HG03378 (cell line): ENCODE data around the gene PPM1D.
"Not testable (repeated sequence)": the region's sequence is repeated elsewhere in the genome, so short reads cannot be mapped to it uniquely, and the experiment has no call there.

Experiments
- ATAC-seq: cut with Tn5 transposase; IDR thresholded peaks from one replicate; pipeline ENCODE4 v1.9.1; 2021; ENCODE audit warnings: mild to moderate bottlenecking, moderate library complexity; ENCODE audit not compliant: unreplicated experiment

The PPM1D gene

DNA sequence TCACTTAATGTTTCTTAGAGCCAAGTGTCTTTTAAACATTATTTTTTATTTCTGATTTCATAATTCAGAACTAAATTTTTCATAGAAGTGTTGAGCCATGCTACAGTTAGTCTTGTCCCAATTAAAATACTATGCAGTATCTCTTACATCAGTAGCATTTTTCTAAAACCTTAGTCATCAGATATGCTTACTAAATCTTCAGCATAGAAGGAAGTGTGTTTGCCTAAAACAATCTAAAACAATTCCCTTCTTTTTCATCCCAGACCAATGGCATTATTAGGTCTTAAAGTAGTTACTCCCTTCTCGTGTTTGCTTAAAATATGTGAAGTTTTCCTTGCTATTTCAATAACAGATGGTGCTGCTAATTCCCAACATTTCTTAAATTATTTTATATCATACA lies 64.0 kb downstream of the PPM1D start:
- ATAC-seq: no peak

DNA sequence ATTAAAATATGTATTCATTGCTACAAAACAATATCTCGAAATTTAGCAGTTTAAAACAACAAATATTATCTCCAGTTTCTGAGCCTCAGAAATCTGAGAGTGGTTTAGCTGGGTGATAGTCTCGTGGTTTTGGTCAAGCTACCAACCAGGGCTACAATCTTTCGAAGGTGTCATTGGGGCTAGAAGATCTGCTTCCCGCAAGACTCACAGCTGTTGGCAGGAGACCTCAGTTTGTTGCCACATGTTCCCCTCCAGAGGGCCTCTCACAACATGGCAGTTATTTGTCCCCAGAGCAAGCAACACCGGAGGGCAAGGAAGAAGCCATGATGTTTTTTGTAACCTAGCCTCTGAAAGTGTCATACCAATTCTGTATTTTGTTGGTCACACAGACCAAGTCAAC lies 65.6 kb downstream of the PPM1D start:
- no peak for ATAC-seq

DNA sequence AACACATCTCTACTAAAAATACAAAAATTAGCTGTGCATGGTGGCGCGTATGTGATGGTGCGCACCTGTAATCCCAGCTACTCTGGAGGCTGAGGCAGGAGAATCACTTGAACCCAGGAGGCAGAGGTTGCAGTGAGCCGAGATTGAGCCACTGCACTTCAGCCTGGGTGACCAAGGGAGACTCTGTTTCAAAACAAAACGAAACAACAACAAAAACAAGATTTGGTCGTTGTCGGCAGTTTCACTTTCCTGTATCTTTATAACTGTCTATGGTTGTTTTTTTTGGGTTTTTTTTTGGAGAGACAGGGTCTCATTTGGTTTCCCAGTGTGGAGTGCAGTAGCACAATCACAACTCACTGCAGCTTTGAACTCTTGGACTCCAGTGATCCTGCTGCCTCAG lies 68.7 kb downstream of the PPM1D start:
- ATAC-seq: not testable (repeated sequence)

DNA sequence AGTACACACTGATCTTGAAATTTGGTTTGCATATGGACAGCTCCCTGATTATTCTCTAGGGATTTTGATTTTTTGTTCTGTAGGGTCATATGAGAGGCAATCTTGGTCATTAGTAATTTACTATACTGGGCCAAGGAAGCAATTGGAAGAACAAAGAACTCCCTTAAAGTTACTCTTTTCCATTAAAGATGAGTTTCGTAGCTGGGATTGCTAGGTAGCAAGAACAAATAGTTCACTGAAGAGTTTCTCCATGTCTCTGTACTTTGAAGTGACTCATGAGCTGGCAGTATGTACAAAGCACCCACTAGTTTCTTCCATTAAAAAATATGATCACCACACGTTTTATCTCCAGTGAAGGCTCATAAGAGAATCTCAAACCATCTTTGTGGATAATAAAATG lies 71.5 kb downstream of the PPM1D start:
- ATAC-seq: no peak

DNA sequence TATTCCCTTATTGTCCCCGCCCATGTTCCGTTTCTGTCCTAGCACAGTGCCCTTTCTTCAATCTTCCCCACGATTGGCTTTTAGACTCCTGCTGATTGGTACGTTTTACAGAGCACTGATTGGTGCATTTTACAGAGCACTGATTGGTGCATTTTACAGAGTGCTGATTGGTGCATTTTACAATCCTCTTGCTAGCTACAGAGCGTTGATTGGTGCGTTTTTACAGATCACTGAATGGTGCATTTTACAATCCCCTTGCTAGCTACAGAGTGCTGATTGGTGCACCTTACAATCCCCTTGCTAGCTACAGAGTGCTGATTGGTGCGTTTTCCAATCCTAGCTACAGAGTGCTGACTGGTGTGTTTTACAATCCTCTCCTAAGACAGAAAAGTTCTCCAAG lies 74.6 kb downstream of the PPM1D start:
- ATAC-seq: not testable (repeated sequence)

DNA sequence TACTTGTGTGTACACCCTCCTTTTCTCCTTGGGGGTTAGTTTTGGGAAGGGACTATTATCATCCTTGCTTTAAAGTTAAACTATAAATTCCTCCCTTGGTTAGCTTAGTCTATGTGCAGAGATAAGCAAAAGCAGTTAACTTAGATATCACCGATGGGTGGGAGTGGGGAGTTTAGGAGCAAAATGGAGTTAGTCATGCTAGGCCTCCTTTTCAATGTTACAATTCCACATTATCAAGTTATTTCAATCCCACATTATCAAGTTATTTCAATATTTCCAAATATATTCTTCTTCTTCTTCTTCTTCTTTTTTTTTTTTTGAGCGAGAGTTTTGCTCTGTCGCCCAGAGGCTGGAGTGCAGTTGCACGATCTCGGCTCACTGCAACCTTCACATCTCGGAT lies 76.0 kb downstream of the PPM1D start:
- no peak for ATAC-seq

DNA sequence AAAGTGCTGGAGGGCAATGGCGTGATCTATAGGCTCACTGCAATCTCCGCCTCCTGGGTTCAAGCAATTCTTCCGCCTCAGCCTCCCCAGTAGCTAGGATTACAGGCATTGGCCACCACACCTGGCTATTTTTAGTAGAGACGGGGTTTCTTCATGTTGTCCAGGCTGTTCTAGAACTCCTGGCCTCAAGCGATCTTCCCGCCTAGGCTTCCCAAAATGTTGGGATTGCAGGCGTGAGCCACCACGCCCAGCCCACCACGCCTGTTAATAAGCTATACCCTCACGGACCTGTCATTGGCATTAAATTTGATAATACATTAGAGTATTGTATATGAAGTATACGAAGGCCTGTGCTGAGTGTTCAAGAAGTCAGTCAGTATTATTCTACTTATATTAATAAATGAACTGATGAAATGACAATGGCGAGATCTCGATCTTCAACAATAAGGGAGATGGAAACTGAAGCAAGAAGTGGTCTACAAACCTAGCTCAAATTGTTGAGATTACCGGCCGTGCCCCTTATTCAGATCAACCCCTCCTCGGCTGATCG lies 76.8 kb downstream of the PPM1D start:
- ATAC-seq: no peak

DNA sequence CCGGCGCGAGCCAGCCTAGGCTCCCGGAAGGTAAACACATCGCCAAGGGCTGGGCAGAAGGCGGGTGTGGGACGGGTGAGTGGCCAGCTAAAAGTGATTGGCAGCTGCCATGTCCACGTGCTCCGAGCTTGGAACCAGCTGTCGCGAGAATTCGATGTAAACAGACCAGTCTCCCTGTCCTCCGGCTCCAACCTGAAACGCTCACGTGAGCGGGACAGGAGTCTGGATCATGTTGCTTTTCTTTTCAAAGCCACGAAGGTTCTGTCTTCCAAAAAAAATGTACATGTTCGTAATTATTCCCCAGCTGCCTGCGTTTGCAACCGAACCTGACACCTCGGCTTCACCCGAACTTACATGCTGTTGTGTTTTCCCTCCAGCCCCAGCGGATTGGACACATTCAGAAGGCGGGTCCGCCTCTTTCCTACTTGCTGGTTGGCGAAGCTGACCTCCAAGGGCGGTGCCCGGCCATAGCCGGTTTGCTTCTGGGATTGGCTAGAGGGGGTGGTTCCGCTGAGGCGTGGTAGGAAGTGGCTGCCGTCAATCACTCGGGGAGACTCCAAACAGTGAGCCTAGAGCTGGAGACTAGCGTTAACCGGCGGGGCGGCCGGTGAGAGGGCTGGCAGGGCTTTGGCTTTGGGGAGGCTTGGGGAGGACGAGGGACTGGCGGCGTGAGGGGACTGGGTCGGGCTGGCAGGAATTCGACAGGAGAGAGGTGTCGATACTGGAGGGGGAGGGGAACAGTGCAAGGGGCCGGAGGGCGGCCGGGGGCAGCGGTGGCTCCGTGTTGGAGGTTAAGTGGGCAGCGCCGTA lies 77.5 kb downstream of the PPM1D start, which contains the start of gene BCAS3:
BCAS3 (plus strand) TSS at position 544 of the 810 bp plus-strand sequence.
- peak; percentile 97 for ATAC-seq

DNA sequence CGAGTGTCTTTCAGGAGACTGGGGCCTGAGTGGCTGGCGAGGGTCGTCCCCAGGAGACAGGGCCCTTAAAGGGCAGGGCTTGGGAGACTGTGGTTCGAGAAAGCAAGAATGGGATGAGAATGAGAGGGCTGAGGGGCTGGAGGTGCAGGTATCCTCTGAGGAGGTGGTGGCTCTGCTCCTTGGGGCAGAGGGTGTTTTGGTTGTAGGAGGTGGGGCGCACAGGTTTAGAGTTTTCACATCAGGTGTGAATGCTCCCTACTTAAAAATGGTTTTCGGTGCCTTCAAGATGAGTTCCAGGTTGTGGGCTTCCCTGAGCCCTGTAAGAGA lies 78.1 kb downstream of the PPM1D start:
- no peak for ATAC-seq

DNA sequence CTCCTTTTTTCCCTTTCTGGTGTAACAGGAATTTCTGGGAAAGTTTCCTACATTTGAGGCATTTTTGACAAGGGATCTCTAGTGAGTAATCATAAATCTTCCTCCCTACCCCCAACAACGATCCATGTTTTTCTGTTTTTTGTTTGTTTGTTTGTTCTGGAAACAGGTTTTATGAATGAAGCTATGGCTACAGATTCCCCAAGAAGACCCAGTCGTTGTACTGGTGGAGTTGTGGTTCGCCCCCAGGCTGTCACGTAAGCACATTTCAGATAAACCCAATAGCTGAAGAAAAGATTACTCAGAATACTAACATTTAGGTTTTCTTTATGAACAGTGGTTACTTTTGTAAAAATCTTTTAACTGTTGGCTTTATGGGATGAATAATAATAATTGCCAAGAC lies 79.3 kb downstream of the PPM1D start:
- ATAC-seq: no peak

DNA sequence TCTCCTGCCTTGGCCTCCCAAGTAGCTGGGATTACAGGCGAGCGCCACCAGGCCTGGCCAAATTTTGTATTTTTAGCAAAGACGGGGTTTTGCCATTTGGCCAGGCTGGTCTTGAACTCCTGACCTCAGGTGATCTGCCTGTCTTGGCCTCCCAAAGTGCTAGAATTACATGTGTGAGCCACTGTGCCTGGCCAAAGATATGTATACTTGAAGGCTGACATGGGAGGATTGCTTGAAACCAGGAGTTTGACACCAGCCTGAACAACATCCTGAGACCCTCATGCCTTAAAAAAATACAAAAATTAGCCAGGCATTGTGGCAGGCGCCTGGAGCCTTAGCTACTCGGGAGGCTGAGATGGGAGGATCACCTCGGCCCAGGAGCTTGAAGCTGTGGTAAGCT lies 80.8 kb downstream of the PPM1D start:
- ATAC-seq: no peak

DNA sequence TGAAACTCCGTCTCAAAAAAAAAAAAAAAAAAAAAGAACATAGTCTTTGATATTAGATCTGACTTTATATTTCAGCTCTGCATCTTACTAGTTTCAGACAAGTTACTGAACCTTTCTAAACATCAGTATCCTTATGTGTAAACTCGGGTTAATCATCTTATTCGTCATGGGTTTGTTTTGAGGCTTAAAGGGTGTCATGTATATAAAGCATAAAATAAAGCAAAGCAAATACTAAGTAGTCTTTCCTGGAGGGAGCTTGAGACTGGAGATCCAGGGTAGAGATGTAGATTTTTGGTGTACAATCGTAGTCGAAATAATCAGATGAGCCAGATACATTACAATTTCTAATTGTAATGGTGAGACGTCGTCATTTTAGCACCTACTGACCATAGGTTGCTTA lies 85.4 kb downstream of the PPM1D start:
- ATAC-seq: no peak

DNA sequence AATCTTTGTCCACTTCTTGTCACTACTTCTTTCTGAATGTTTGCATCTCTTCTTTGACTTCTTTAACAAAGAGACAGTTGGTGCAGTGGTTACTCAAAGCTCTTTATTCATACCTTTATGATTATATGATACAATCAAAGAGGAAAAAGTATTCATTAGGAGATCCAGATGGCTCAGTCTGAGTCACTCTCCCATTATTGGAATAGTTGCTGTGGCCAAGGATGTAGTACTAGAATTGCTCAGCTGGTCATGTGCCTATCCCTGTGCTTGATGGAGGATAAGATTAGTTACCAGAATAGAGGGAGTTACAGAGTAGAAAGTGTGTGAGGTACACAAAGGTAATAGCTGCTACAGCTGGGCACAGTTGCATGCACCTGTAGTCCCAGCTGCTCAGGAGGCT lies 96.0 kb downstream of the PPM1D start:
- ATAC-seq: no peak

DNA sequence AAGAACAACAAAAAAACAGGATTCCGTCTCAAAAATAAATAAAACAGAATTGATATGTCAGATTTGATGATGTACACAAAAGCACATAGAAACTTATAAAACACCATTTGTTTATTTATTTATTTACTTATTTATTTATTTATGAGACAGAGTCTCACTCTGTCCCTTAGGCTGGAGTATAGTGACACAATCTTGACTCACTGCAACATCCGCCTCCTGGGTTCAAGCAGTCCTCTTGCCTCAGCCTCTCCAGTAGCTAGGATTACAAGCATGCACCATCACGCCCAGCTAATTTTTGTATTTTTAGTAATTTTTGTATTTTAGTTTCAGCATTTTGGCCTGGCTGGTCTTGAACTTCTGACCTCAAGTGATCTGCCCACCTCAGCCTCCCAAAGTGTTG lies 99.1 kb downstream of the PPM1D start:
- ATAC-seq: no peak

DNA sequence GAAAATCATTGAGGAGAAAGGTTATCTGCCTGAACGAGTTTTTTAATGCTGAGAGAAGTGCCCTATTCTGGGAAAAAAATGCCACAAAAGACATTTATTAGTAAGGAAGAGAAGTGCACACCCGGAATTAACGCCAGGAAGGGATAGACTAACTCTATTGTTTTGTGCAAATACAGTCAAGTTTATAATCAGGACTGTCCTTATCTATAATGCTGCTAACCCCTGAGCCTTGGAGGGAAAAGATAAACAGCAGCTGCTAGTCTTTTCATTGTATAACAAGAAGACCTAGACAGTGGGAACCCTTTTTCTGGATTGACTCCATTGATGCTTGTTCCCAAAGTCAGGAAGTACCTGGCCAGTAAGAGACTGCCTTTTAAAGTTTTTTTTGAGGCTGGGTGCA lies 104.2 kb downstream of the PPM1D start:
- ATAC-seq: no peak

DNA sequence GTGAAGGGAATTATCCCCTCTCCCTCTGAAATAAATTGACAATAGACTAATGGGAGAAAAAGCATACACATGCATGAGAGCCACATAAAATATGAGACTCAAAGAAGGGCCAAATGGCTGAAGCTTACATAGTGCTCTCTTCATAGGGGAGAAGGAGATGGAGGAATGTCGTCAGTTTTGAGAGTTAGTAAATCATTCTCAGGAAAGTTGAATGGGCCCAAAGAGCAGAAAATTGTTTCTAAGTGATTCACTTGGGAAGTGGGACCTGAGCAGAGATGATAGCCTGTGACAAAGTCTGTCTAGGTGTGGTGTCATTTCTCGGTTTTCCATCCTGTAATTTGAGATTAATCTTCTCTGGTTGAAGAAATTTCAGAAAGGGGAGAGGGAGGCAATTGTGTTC lies 112.7 kb downstream of the PPM1D start:
- ATAC-seq: no peak

DNA sequence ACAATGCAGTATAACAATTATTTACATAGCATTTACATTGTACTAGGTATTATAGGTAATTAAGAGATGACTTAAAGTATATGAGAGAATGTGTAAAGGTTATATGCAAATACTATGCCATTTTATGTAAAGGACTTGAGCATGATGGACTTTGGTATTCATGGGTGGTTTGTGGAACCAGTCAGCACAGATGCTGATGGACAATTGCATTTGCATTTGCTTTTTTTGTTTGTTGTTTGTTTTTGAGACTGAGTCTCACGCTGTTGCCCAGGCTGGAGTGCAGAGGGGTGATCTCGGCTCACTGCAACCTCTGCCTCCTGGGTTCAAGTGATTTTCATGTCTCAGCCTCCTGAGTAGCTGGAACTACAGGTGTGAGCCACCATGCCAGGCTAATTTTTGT lies 113.6 kb downstream of the PPM1D start:
- no peak for ATAC-seq
